22Rv1 (cell line): ENCODE data around the gene WFDC8.

Source experiments
- CTCF ChIP-seq: fragments of 450-650 bp; IDR thresholded peaks from 2 replicates; pipeline ENCODE4 v1.5.1; 2017; ENCODE audit warnings: mild to moderate bottlenecking
- ZFX ChIP-seq: fragments of 450-650 bp; IDR thresholded peaks from 2 replicates; pipeline ENCODE4 v1.6.1; 2017; ENCODE audit warnings: antibody characterized with exemption, borderline replicate concordance

GRCh38 chr20:45518282-45518681 is 60.8 kb downstream of the WFDC8 start:
- no peak for TF ChIP-seq CTCF
- TF ChIP-seq ZFX: no peak
